ENCODE measurements around the gene LMBR1. TPM values are rescaled to one million over a fixed set of nuclear protein-coding genes. Genes with fewer than 3 reads are reported as not detected.

LMBR1 gene
- polyA plus RNA-seq, 1 experiment: 20.8 TPM

GRCh38 chr7:156642306-156643045 lies 250.5 kb downstream of the LMBR1 start:
- Histone ChIP-seq H3K9me3 (ENCODE audit: control insufficient read depth, insufficient read depth, low read length) (peaks cover 8% of the 10 kb centered on the region), H3K4me3 (ENCODE audit: low read depth, low read length) (no peak overlapping the region), H3K27ac (ENCODE audit: low read depth, low read length) (no peak overlapping the region), H3K27me3 (ENCODE audit: control insufficient read depth, insufficient read depth, low read length) (no peaks in the 10 kb centered on the region)
- ChIA-PET POLR2A (no interaction called here), CTCF (interaction anchor here (1.4 kb wide), 1 partner anchor 828 kb away, joined by 3 read pairs; no protein-coding TSS in a partner anchor)
- DNase-seq (ENCODE audit: low read depth, low spot score): no peak
- no peak for TF ChIP-seq CTCF (IDR thresholded peaks at IDR 0.05; ENCODE audit: low read depth, low read length)

GRCh38 chr7:156640949-156641485 lies 252.0 kb downstream of the LMBR1 start:
- Histone ChIP-seq H3K27ac (ENCODE audit: low read depth, low read length) (peak overlapping the region; percentile 68), H3K27me3 (ENCODE audit: control insufficient read depth, insufficient read depth, low read length) (no peaks in the 10 kb centered on the region), H3K9me3 (ENCODE audit: control insufficient read depth, insufficient read depth, low read length) (peaks cover 8% of the 10 kb centered on the region), H3K4me3 (ENCODE audit: low read depth, low read length) (peak overlapping the region; percentile 78)
- POLR2A ChIA-PET: interaction anchor here (0.9 kb wide), 1 partner anchor 11 kb away, joined by 3 read pairs; no protein-coding TSS in a partner anchor
- CTCF ChIA-PET: interaction anchor here (0.6 to 1.3 kb wide), 4 partner anchors 9 to 836 kb away, joined by 3 to 9 read pairs (median 4); no protein-coding TSS in a partner anchor
- TF ChIP-seq CTCF (IDR thresholded peaks at IDR 0.05; ENCODE audit: low read depth, low read length): no peak
- DNase-seq (ENCODE audit: low read depth, low spot score): no peak

GRCh38 chr7:156640257-156640948 lies 252.6 kb downstream of the LMBR1 start, which contains the start of gene RNF32:
RNF32 (plus strand) TSS chr7:156640774; CDS start chr7:156643878, 3,104 bp downstream.
- no peaks in the 10 kb centered on the region for H3K27me3 ChIP-seq (ENCODE audit: control insufficient read depth, insufficient read depth, low read length)
- peak within 1 kb of the TSS; percentile 68 for H3K27ac ChIP-seq (ENCODE audit: low read depth, low read length)
- POLR2A ChIA-PET: interaction anchor here (0.9 kb wide), 1 partner anchor 12 kb away, joined by 3 read pairs; no protein-coding TSS in a partner anchor
- peak; percentile 76 for DNase-seq (ENCODE audit: low read depth, low spot score)
- peaks cover 8% of the 10 kb centered on the region for H3K9me3 ChIP-seq (ENCODE audit: control insufficient read depth, insufficient read depth, low read length)
- CTCF ChIA-PET: interaction anchor here (0.6 to 1.3 kb wide), 4 partner anchors 9 to 835 kb away, joined by 3 to 9 read pairs (median 4); no protein-coding TSS in a partner anchor
- H3K4me3 ChIP-seq (ENCODE audit: low read depth, low read length): peak within 1 kb of the TSS; percentile 78
- TF ChIP-seq CTCF (IDR thresholded peaks at IDR 0.05; ENCODE audit: low read depth, low read length): no peak

GRCh38 chr7:156639426-156640256 lies 253.3 kb downstream of the LMBR1 start:
- no peak for TF ChIP-seq CTCF (IDR thresholded peaks at IDR 0.05; ENCODE audit: low read depth, low read length)
- no peak for DNase-seq (ENCODE audit: low read depth, low spot score)
- Histone ChIP-seq H3K27ac (ENCODE audit: low read depth, low read length) (no peak overlapping the region), H3K9me3 (ENCODE audit: control insufficient read depth, insufficient read depth, low read length) (peaks cover 8% of the 10 kb centered on the region), H3K27me3 (ENCODE audit: control insufficient read depth, insufficient read depth, low read length) (no peaks in the 10 kb centered on the region), H3K4me3 (ENCODE audit: low read depth, low read length) (peak overlapping the region; percentile 78)
- POLR2A ChIA-PET: no interaction called here
- CTCF ChIA-PET: no interaction called here

Measured in AG04450 (cell line).